Measurements from ENCODE around the gene CNTN1. TPM values are rescaled to one million over a fixed set of nuclear protein-coding genes. Genes with fewer than 3 reads are reported as not detected.

The CNTN1 gene
- total and polyA plus RNA-seq, 2 of the 13 experiments (the other 11 are each of a cell fraction or from before 2014, with no cell fraction given): 0.01 to 0.07 TPM

DNA sequence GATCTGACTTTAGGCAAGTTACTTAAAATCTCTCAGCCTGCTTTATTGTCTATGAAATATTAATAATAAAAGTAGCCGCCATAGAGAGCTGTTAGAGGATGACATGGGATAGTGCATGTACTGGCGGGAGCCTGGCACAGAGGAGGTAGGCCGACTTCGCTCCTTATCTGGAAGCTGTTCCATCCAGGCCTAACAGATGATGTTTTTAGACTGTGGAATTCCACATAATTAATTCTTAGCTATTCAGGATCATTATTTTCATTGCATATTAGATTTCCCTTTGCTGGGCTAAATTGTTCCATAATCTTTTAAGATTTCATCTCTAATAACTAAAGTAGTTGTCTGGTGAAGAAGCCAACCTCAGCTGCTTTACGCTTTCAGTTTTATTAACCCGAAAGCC, 30.8 kb downstream of the CNTN1 start (continued):
- TF ChIP-seq FOXA1 (IDR thresholded peaks at IDR 0.05) (no peak), FOXA1 (CRISPR knock-in tag; IDR thresholded peaks at IDR 0.05) (no peak), ZNF572 (CRISPR knock-in tag; IDR thresholded peaks at IDR 0.05) (no peak), MXI1 (IDR thresholded peaks at IDR 0.05; ENCODE audit: borderline replicate concordance, low read depth, low read length) (no peak), MTF2 (CRISPR knock-in tag; IDR thresholded peaks at IDR 0.05; ENCODE audit: borderline replicate concordance) (no peak), TOPORS (CRISPR knock-in tag; IDR thresholded peaks at IDR 0.05) (no peak), MED1 (CRISPR knock-in tag; IDR thresholded peaks at IDR 0.05) (no peak), NFKB2 (CRISPR knock-in tag; IDR thresholded peaks at IDR 0.05; ENCODE audit: borderline replicate concordance) (no peak), AHR (CRISPR knock-in tag; IDR thresholded peaks at IDR 0.05) (no peak), STAG1 (CRISPR knock-in tag; IDR thresholded peaks at IDR 0.05) (no peak), SALL1 (CRISPR knock-in tag; IDR thresholded peaks at IDR 0.05) (no peak)
- TF ChIP-seq, protein P1, sequence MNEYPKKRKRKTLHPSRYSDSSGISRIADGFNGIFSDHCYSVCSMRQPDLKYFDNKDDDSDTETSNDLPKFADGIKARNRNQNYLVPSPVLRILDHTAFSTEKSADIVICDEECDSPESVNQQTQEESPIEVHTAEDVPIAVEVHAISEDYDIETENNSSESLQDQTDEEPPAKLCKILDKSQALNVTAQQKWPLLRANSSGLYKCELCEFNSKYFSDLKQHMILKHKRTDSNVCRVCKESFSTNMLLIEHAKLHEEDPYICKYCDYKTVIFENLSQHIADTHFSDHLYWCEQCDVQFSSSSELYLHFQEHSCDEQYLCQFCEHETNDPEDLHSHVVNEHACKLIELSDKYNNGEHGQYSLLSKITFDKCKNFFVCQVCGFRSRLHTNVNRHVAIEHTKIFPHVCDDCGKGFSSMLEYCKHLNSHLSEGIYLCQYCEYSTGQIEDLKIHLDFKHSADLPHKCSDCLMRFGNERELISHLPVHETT (CRISPR knock-in tag; conservative IDR thresholded peaks at IDR 0.05): no peak

DNA sequence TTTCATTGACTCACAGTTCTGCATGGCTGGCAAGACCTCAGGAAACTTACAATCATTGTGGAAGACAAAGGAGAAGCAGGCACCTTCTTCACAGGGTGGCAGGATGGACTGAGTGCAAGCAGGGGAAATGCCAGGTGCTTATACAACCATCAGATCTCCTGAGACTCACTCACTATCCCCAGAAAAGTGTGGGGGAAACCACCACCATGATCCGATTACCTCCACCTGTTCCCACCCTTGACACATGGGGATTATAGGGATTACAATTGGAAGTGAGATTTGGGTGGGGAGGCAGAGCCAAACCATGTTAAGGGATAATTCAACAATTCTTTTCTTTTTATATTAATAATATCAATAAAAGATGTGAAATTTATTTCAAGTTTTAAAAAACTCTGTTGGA, 34.1 kb downstream of the CNTN1 start:
- H3K4me2 ChIP-seq (ENCODE audit: low read depth, low read length): no peak overlapping the region
- 5% methylated on average over 1 of the region's 1 CpG for WGBS (ENCODE audit: low lambda C conversion rate)
- no peaks in the 10 kb centered on the region for H4K20me1 ChIP-seq (ENCODE audit: insufficient read depth, low read length)
- H3K4me1 ChIP-seq (ENCODE audit: insufficient read depth, low read length): no peaks in the 10 kb centered on the region
- ChIA-PET CTCF (ENCODE audit: low intra/inter-chr PET ratio, low total read pairs) (no interaction called here), POLR2A (no interaction called here)
- H3K79me2 ChIP-seq (ENCODE audit: insufficient read depth, low read length): no peaks in the 10 kb centered on the region
- H3K9me3 ChIP-seq (ENCODE audit: low read length): no peaks in the 10 kb centered on the region
- in situ Hi-C loops (cut with HindIII; ENCODE audit: extremely low pct_ligation_motif_present, low pct_unique_long_range_greater_than_20kb): no loop called here
- H3K27me3 ChIP-seq (ENCODE audit: control insufficient read depth in 1 of 2, insufficient read depth in 2 of 2, low read length in 2 of 2): no peaks in the 10 kb centered on the region
- no peak for DNase-seq (ENCODE audit: low spot score)
- no peak overlapping the region for H3K4me3 ChIP-seq (replicated peaks in 1 of 3; ENCODE audit: insufficient read depth in 1 of 3, low read depth in 2 of 3, low read length in 3 of 3)
- no peak overlapping the region for H3K27ac ChIP-seq (ENCODE audit: extremely low read length, insufficient read depth, low read length)
- H3K36me3 ChIP-seq (replicated peaks in 1 of 2; ENCODE audit: control insufficient read depth in 1 of 2, insufficient read depth in 2 of 2, low read length in 2 of 2): no peaks in the 10 kb centered on the region
- ATAC-seq: no peak
- H3K9ac ChIP-seq (ENCODE audit: insufficient read depth, low read depth, low read length): no peak overlapping the region
- no TSS peak for BruUV-seq (replicated peaks)
- no peak overlapping the region for H2AFZ ChIP-seq (ENCODE audit: low read length)
- FAIRE-seq: no peak
- TF ChIP-seq CAMTA2 (CRISPR knock-in tag; IDR thresholded peaks at IDR 0.05; ENCODE audit: borderline replicate concordance): no peak
- TF ChIP-seq, protein P2, sequence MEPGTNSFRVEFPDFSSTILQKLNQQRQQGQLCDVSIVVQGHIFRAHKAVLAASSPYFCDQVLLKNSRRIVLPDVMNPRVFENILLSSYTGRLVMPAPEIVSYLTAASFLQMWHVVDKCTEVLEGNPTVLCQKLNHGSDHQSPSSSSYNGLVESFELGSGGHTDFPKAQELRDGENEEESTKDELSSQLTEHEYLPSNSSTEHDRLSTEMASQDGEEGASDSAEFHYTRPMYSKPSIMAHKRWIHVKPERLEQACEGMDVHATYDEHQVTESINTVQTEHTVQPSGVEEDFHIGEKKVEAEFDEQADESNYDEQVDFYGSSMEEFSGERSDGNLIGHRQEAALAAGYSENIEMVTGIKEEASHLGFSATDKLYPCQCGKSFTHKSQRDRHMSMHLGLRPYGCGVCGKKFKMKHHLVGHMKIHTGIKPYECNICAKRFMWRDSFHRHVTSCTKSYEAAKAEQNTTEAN (CRISPR knock-in tag; conservative IDR thresholded peaks at IDR 0.05): no peak
- no peak for TF ChIP-seq PAX8 (CRISPR knock-in tag; IDR thresholded peaks at IDR 0.05; ENCODE audit: borderline replicate concordance)
- no peak for TF ChIP-seq ZNF768 (CRISPR knock-in tag; IDR thresholded peaks at IDR 0.05)
- no peak for TF ChIP-seq RAD51 (IDR thresholded peaks at IDR 0.05; ENCODE audit: borderline replicate concordance)
- TF ChIP-seq MEF2D (CRISPR knock-in tag; IDR thresholded peaks at IDR 0.05): no peak
- intact Hi-C loops (cut with micrococcal nuclease; ENCODE audit: unreplicated experiment): no loop called here

All from HepG2 (cell line).